RWPE1 (cell line): ENCODE data around the gene ANO2.

ENCODE experiments used
- CTCF ChIA-PET: fragments of 350-600 bp; sonication (Branson Sonifier 250); formaldehyde crosslinking; extraction: SDS; loops from one replicate; lab custom pipeline; 2021; lab: Yijun Ruan, JAX
- POLR2A ChIA-PET: fragments of 400-600 bp; formaldehyde crosslinking; extraction: SDS; loops from one replicate; lab custom pipeline; 2020; ENCODE audit warnings: antibody characterized with exemption; ENCODE audit not compliant: low non-redundant PET; lab: Yijun Ruan, JAX
- DNase-seq: peaks from one replicate; pipeline ENCODE4 v3.0.0; 2012; ENCODE audit warnings: low spot score
- H3K27ac ChIP-seq: fragments of 450-650 bp; 2 replicates; pipeline ENCODE4 v1.5.1; 2017
- TF ChIP-seq, protein P1 (sequence below): fragments of 450-650 bp; conservative IDR thresholded peaks from 2 replicates; pipeline ENCODE4 v1.5.1; 2017; ENCODE audit warnings: low read depth, mild to moderate bottlenecking

Gene ANO2

DNA sequence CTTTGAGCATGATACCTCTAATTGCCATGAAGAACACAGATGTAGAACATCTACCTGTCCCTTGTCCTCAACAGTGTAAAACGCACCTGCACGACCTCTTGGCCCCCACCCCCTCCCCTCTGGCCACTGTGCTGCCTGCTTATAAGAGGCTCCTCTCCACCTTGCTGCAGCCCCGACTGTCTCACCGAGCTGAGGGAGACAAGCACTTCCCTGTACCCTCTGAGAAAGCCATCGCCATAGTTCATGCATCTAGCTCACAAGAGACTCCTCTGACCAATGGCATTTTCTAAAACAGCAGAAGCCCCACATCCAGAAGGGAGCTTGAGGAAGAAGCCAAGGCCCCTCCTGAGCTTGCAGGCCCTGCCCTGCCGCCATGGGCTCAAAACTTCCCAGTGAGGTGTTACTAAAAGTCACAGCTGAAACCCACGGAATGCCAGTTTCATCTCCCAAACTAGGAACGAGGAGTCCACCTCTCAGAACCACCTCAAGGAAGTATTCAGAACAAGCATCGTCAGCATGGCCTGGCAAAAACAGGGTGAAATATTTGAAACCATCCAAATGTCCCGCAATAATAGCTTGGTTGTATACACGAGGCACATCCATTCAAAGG, 21.5 kb upstream of the ANO2 start:
- H3K27ac ChIP-seq: no peak overlapping the region
- POLR2A ChIA-PET: interaction anchor here (0.6 kb wide), 1 partner anchor 31 kb away, joined by 4 read pairs; no protein-coding TSS in a partner anchor
- CTCF ChIA-PET: interaction anchor here (0.6 to 1.2 kb wide), 4 partner anchors 15 to 994 kb away, joined by 3 to 11 read pairs (median 3); no protein-coding TSS in a partner anchor
- TF ChIP-seq, protein P1, sequence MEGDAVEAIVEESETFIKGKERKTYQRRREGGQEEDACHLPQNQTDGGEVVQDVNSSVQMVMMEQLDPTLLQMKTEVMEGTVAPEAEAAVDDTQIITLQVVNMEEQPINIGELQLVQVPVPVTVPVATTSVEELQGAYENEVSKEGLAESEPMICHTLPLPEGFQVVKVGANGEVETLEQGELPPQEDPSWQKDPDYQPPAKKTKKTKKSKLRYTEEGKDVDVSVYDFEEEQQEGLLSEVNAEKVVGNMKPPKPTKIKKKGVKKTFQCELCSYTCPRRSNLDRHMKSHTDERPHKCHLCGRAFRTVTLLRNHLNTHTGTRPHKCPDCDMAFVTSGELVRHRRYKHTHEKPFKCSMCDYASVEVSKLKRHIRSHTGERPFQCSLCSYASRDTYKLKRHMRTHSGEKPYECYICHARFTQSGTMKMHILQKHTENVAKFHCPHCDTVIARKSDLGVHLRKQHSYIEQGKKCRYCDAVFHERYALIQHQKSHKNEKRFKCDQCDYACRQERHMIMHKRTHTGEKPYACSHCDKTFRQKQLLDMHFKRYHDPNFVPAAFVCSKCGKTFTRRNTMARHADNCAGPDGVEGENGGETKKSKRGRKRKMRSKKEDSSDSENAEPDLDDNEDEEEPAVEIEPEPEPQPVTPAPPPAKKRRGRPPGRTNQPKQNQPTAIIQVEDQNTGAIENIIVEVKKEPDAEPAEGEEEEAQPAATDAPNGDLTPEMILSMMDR: no peak
- no peak for DNase-seq

DNA sequence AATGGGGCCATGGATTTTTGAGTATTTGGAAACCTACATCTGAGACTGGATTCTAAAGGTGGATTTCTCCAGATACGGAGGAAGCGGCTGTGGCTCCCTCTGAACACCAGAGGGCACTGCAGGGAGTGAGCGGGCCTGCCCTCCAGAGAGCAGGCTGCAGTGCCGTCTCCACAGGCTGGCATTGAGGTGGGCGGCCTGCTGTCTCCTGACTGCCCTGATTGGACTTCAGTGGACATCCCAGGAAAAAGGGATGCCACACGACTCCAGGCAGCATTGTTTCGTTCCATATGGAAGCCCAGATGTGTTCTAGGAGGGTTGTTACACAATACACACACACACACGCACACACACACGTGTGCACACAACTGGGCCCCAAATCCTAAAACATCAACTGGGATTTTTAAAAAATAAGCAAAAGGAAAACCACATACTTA, 20.9 kb upstream of the ANO2 start:
- CTCF ChIA-PET: interaction anchor here (0.7 to 1.2 kb wide), 4 partner anchors 15 to 319 kb away, joined by 3 to 11 read pairs (median 4); no protein-coding TSS in a partner anchor

DNA sequence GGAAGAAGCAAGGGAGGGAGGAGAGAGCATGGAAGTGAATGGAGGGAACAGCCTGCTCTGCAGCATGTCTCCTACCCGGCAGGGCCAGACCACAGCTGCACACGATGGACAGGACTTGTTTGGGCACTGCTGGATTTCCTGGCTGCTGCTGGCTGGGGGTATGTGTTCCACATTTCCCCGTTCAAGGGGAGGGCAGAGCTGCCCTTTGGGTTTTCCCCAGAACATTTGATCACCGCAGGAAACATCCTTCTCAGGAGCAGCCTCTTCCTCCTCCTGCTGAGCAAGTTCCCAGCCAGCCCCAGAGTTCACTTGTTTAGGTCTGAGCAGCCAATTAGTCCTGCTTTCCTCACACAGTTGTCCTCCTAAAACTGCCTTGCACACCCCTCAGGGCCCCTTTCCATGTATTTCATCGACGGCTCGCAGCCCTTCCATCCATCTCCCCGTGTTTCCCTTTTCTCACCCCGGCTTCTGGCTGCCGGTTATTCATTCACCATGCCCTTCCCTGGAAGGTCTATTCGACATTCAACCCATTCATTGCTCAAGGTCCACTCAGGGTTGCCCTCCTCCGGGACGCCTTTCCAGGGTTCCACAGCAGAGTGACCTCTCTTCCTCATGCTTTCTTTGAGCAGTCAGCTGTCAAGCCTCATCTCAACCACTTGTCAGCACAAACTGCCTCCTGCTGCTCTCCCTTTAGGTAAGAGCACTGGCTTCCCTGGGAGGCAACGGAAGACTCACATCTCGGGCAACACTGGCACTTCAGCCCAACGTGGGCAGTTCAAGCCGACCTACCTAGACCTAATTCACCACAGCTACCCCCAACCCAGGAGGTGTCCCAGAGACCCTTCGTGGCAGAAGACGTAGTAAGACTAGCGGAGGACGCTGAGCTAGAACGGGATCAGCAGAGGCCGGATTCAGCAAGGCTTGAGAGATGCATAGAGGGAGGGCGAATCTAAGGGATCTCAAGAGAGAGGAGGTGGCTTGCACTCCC, 20.1 kb upstream of the ANO2 start:
- POLR2A ChIA-PET: no interaction called here
- DNase-seq: no peak
- no peak overlapping the region for H3K27ac ChIP-seq
- TF ChIP-seq, protein P1: no peak
- CTCF ChIA-PET: interaction anchor here (0.6 to 0.7 kb wide), 2 partner anchors 24 to 209 kb away, joined by 3 to 5 read pairs; no protein-coding TSS in a partner anchor

More for the DNA sequence above, 20.9 kb upstream of the ANO2 start:
- TF ChIP-seq, protein P1: peak; percentile 60
- POLR2A ChIA-PET: no interaction called here
- DNase-seq: peak; percentile 45
- no peak overlapping the region for H3K27ac ChIP-seq

DNA sequence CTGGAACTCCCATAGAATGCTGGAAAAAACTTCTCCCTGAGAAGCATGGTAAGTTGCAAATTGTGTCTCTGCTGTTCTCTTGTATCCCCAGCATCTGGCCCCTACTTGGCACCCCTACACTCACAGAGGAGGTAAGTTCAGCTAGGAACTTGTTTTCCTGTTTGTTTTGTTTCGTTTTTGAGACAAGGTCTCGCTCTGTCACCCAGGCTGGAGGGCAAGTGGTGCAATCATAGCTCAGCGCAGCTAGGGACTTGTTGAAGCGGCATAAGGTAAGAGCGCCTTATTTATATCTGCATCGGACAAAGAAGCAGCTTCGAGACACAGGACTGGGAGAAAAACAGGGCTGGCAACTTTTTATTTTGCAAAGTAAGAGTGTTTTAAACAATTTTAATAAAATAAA, 18.5 kb upstream of the ANO2 start:
- TF ChIP-seq, protein P1: no peak
- ChIA-PET CTCF (no interaction called here), POLR2A (no interaction called here)
- H3K27ac ChIP-seq: no peak overlapping the region
- DNase-seq: no peak

DNA sequence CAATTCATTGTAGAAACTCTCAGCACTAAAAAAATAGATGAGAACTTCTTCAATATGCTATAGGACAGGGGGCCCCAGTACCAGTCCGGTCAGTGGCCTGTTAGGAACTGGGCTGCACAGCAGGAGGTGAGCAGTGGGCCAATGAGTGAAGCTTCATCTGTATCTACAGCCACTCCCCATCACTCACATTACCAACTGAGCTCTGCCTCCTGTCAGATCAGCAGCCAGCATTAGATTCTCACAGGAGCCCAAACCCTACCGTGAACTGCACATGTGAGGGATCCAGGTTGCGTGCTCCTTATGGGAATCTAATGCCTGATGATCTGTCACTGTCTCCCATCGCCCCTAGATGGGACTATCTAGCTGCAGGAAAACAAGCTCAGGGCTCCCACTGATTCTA, 15.7 kb upstream of the ANO2 start:
- no peak for DNase-seq
- H3K27ac ChIP-seq: no peak overlapping the region
- ChIA-PET CTCF (no interaction called here), POLR2A (no interaction called here)
- TF ChIP-seq, protein P1: no peak

DNA sequence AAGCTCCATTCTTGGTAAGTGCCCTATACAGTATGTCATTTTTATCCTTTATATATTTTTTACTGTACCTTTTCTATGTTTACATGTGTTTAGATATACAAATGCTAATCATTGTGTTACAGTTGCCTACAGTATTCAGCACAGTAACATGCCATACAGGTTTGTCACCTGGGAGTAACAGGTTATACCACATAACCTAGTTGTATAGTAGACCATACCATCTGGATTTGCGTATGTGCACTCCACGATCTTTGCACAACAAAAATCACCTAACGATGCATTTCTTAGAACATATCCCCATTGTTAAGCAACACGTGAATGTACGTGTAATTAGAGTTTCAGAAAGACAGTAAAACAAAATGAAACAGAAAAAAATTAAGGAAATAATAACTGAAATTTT, 11.9 kb upstream of the ANO2 start:
- no peak overlapping the region for H3K27ac ChIP-seq
- no peak for DNase-seq
- TF ChIP-seq, protein P1: no peak
- CTCF ChIA-PET: interaction anchor here (0.6 kb wide), 1 partner anchor 1059 kb away, joined by 3 read pairs; no protein-coding TSS in a partner anchor
- POLR2A ChIA-PET: no interaction called here
